CD4-positive, alpha-beta T cell treated with Interleukin-4 for 4 hours (primary cell): ENCODE measurements around the gene CD96.
"Not testable (repeated sequence)": the region's sequence is repeated elsewhere in the genome, so short reads cannot be mapped to it uniquely, and the experiment has no call there.

Source experiments
- DNase-seq: peaks from one replicate; pipeline ENCODE4 v3.0.0-alpha.2; 2020

The CD96 gene

GRCh38 chr3:111541911-111542483 is at the start of gene CD96:
CD96 (plus strand) TSS chr3:111542197; CDS start chr3:111542249, 52 bp downstream.
- peak; percentile 93 for DNase-seq

GRCh38 chr3:111493276-111493675 is 48.7 kb upstream of the CD96 start:
- no peak for DNase-seq

GRCh38 chr3:111496894-111497559 is 45.0 kb upstream of the CD96 start:
- DNase-seq: no peak

- DNase-seq: no peak
These were observed 44.0 kb upstream of the CD96 start for GRCh38 chr3:111498022-111498421.

- no peak for DNase-seq
These were observed 35.6 kb upstream of the CD96 start for GRCh38 chr3:111506435-111506834.

- DNase-seq: no peak
These were observed 32.7 kb upstream of the CD96 start for GRCh38 chr3:111509308-111509707.

- no peak for DNase-seq
These were observed 24.2 kb upstream of the CD96 start for GRCh38 chr3:111517801-111518200.

GRCh38 chr3:111519178-111519855 is 22.7 kb upstream of the CD96 start:
- no peak for DNase-seq

- DNase-seq: no peak
These were observed 20.1 kb upstream of the CD96 start for GRCh38 chr3:111521891-111522290.

- DNase-seq: not testable (repeated sequence)
These were observed 17.5 kb upstream of the CD96 start for GRCh38 chr3:111524486-111524885.

- DNase-seq: no peak
These were observed 10.6 kb upstream of the CD96 start for GRCh38 chr3:111531446-111531845.

GRCh38 chr3:111534701-111535100 is 7.3 kb upstream of the CD96 start:
- DNase-seq: no peak

GRCh38 chr3:111538111-111538510 is 3.9 kb upstream of the CD96 start:
- DNase-seq: no peak

GRCh38 chr3:111538681-111539083 is 3.3 kb upstream of the CD96 start:
- no peak for DNase-seq

- peak; percentile 65 for DNase-seq
These were observed 2.4 kb upstream of the CD96 start for GRCh38 chr3:111539351-111540331.

GRCh38 chr3:111541391-111541790 is 606 bp upstream of the CD96 start:
- no peak for DNase-seq

GRCh38 chr3:111542611-111543300 is 759 bp downstream of the CD96 start:
- no peak for DNase-seq

- peak; percentile 10 for DNase-seq
These were observed 3.4 kb downstream of the CD96 start for GRCh38 chr3:111545349-111545748.

- peak; percentile 75 for DNase-seq
These were observed 5.6 kb downstream of the CD96 start for GRCh38 chr3:111547631-111548030.

- peak; percentile 51 for DNase-seq
These were observed 6.1 kb downstream of the CD96 start for GRCh38 chr3:111548092-111548491.

- DNase-seq: no peak
These were observed 6.8 kb downstream of the CD96 start for GRCh38 chr3:111548756-111549155.

- DNase-seq: not testable (repeated sequence)
These were observed 19.9 kb downstream of the CD96 start for GRCh38 chr3:111561902-111562301.
